HFFc6 (cell line): ENCODE results near the gene IL1RAPL2. TPM values are rescaled to one million over a fixed set of nuclear protein-coding genes. Genes with fewer than 3 reads are reported as not detected.

Experiments used
- DNase-seq: peaks from one replicate; pipeline ENCODE4 v3.0.0-alpha.2; 2018
- H3K27ac Mint-ChIP-seq: 2 replicates; pipeline ENCODE4 v1.8.0; 2020; ENCODE audit warnings: mild to moderate bottlenecking, mixed read lengths
- H3K27me3 Mint-ChIP-seq: 2 replicates; pipeline ENCODE4 v1.8.0; 2021; ENCODE audit warnings: mild to moderate bottlenecking, moderate library complexity, mixed read lengths; ENCODE audit not compliant: insufficient read depth
- H3K36me3 Mint-ChIP-seq: 2 replicates; pipeline ENCODE4 v1.8.0; 2021; ENCODE audit warnings: low read depth, mixed read lengths
- H3K4me1 Mint-ChIP-seq: 2 replicates; pipeline ENCODE4 v1.8.0; 2020; ENCODE audit warnings: low read depth, mixed read lengths
- H3K4me3 Mint-ChIP-seq: 2 replicates; pipeline ENCODE4 v1.8.0; 2020; ENCODE audit warnings: mild to moderate bottlenecking, moderate library complexity, mixed read lengths
- H3K9me3 Mint-ChIP-seq: 2 replicates; pipeline ENCODE4 v1.8.0; 2020; ENCODE audit warnings: mild to moderate bottlenecking, mixed read lengths
- total RNA-seq, 6 experiments: library from RNA; stranded (reverse); fragmentation: NEBNext Ultra II Directional; extraction: Animal tissue kit (Norgen Biotek cat#: 25700); gene quantifications; 2 replicates in 1 of 6; 3 replicates in 5 of 6; pipeline ENCODE4 v1.2.3, GENCODE V29; 2021
- TF ChIP-seq, protein P1 (sequence below): fragments of 200-600 bp; sonication (generic); IDR thresholded peaks from 2 replicates; pipeline ENCODE4 v1.5.0; 2021; ENCODE audit warnings: antibody characterized with exemption, mild to moderate bottlenecking

The IL1RAPL2 gene
- total RNA-seq, 6 experiments from 2014 or later: 0.33 TPM; not detected in 5

GRCh38 chrX:105695451-105695850, 1129.5 kb downstream of the IL1RAPL2 start:
- TF ChIP-seq, protein P1, sequence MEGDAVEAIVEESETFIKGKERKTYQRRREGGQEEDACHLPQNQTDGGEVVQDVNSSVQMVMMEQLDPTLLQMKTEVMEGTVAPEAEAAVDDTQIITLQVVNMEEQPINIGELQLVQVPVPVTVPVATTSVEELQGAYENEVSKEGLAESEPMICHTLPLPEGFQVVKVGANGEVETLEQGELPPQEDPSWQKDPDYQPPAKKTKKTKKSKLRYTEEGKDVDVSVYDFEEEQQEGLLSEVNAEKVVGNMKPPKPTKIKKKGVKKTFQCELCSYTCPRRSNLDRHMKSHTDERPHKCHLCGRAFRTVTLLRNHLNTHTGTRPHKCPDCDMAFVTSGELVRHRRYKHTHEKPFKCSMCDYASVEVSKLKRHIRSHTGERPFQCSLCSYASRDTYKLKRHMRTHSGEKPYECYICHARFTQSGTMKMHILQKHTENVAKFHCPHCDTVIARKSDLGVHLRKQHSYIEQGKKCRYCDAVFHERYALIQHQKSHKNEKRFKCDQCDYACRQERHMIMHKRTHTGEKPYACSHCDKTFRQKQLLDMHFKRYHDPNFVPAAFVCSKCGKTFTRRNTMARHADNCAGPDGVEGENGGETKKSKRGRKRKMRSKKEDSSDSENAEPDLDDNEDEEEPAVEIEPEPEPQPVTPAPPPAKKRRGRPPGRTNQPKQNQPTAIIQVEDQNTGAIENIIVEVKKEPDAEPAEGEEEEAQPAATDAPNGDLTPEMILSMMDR: no peak
- H3K36me3 Mint-ChIP-seq: no peaks in the 10 kb centered on the region
- peak; percentile 62 for DNase-seq
- no peaks in the 10 kb centered on the region for H3K9me3 Mint-ChIP-seq
- H3K4me3 Mint-ChIP-seq: no peak overlapping the region
- H3K27me3 Mint-ChIP-seq: no peaks in the 10 kb centered on the region
- H3K4me1 Mint-ChIP-seq: peaks cover 2% of the 10 kb centered on the region; the same call in 1 of the 2 replicates
- H3K27ac Mint-ChIP-seq: peak overlapping the region; percentile 36; the same call in 1 of the 2 replicates

GRCh38 chrX:105696870-105697269, 1130.9 kb downstream of the IL1RAPL2 start:
- TF ChIP-seq, protein P1: no peak
- Mint-ChIP-seq H3K9me3 (no peaks in the 10 kb centered on the region), H3K4me3 (no peak overlapping the region), H3K27me3 (no peaks in the 10 kb centered on the region), H3K4me1 (peaks cover 14% of the 10 kb centered on the region; the same call in 1 of the 2 replicates), H3K27ac (no peak overlapping the region), H3K36me3 (no peaks in the 10 kb centered on the region)
- DNase-seq: no peak

DNA sequence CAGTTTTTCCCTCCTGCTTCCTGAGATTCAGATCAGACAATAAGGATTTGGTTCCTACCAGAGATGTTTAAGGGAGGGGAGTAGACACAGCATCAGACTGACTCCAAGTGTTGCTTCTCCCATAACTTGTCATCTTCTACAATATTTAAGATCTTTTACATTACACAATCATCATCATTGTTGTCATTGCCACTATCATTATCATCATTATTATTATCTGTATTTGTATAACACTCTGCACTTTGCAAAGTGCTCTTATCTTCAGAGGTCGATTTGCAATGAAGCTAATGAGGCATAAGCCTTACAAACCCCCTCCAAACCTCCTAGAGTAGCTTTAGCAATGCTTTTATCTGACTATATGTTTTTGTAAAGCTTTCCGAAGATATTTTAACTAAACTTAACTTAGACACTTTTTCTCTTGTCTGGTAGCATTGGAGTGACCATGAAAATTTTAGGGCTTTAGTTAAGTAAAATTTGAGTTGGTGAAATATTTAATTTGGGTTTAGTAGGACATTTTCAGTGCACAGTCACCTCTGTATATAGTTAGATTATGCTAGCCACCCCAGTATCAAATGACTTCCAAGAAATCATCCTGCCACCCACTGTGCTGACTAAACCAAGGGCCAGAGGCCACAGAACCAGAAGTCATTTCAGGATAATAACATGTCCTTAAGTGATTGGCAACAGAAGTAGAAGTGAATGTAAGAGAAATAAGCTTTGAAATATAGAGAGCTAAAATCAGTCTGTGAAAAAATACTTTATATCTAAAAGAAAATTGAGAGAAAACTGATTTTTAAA, 1132.2 kb downstream of the IL1RAPL2 start:
- Mint-ChIP-seq H3K9me3 (no peaks in the 10 kb centered on the region), H3K36me3 (no peaks in the 10 kb centered on the region), H3K27me3 (no peaks in the 10 kb centered on the region), H3K4me1 (peaks cover 14% of the 10 kb centered on the region; the same call in 1 of the 2 replicates), H3K4me3 (no peak overlapping the region), H3K27ac (no peak overlapping the region)
- TF ChIP-seq, protein P1: no peak
- DNase-seq: no peak

DNA sequence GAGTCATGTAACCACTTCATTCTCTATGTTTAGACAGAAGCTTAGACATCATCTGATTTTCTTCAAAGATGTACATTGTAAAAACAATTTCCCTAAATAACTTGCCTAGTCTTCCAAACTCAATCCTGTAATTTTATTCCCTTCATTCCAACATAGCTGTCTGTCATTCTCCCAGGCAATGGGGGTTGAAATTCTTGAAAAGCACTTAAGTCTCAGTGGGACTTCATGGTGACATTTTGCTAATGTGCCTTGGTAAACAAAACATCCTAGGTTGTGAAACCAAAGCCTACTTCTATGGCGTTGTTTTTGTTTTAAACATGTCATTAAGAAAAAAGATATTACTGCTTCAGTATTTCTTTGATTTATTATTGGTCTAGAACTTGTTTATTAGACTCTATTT, 1134.3 kb downstream of the IL1RAPL2 start:
- no peak for DNase-seq
- no peaks in the 10 kb centered on the region for H3K9me3 Mint-ChIP-seq
- H3K4me1 Mint-ChIP-seq: peaks cover 14% of the 10 kb centered on the region; the same call in 1 of the 2 replicates
- H3K27ac Mint-ChIP-seq: no peak overlapping the region
- peaks cover 1% of the 10 kb centered on the region; the same call in 1 of the 2 replicates for H3K27me3 Mint-ChIP-seq
- H3K4me3 Mint-ChIP-seq: no peak overlapping the region
- TF ChIP-seq, protein P1: no peak
- no peaks in the 10 kb centered on the region for H3K36me3 Mint-ChIP-seq

DNA sequence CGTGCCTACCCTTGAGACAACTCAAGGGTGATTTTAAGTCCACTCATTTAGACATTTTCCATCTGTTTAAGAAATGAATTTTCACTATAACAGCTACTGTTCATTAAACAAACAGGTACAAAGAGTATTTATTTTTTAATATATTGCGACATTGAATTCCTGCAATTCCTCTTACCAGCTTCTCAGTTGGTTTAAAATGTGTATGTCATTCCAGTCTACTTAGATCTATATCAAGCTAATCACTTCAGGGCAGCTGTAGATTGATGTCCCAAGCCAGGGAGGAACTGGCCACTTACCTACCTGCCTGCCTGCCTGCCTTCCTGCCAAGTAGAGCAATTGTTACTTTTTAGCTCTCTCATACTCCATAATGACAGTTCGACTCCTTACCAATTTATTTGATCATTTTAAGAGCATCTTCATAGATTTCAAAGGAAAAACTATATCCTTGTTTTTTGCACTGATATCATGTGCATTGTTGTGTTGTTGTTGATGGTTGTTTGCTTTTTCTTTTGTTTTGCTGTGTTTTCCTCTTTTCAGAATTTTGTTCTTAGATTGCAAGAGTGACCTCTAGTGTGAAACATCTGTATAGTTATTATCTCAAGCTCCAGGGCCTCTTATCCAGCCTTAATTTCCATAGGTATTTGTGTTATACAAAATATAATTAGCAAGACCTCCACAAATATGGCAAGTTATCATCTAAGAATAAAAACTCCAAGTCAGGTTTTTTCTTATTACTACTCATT, 1135.5 kb downstream of the IL1RAPL2 start:
- Mint-ChIP-seq H3K36me3 (no peaks in the 10 kb centered on the region), H3K4me3 (no peak overlapping the region), H3K27ac (no peak overlapping the region), H3K27me3 (peaks cover 1% of the 10 kb centered on the region; the same call in 1 of the 2 replicates), H3K4me1 (peaks cover 14% of the 10 kb centered on the region; the same call in 1 of the 2 replicates), H3K9me3 (no peaks in the 10 kb centered on the region; the same call in 1 of the 2 replicates)
- TF ChIP-seq, protein P1: peak; percentile 49; the same call in 1 of the 2 replicates
- peak; percentile 3 for DNase-seq
